Stimulated activated CD4-positive, alpha-beta T cell treated with anti-CD3 and anti-CD28 coated beads, Interleukin-4, amount 100 ng/mL, for 48 hours (primary cell): ENCODE results near the gene PPP2R5C.
"Not testable (repeated sequence)": the region's sequence is repeated elsewhere in the genome, so short reads cannot be mapped to it uniquely, and the experiment has no call there.

Source experiments
- DNase-seq, 2 donors: peaks; one replicate each; pipeline ENCODE4 v3.0.0-alpha.2; 2020; ENCODE audit warnings: low read depth in 2 of 2

Gene PPP2R5C

DNA sequence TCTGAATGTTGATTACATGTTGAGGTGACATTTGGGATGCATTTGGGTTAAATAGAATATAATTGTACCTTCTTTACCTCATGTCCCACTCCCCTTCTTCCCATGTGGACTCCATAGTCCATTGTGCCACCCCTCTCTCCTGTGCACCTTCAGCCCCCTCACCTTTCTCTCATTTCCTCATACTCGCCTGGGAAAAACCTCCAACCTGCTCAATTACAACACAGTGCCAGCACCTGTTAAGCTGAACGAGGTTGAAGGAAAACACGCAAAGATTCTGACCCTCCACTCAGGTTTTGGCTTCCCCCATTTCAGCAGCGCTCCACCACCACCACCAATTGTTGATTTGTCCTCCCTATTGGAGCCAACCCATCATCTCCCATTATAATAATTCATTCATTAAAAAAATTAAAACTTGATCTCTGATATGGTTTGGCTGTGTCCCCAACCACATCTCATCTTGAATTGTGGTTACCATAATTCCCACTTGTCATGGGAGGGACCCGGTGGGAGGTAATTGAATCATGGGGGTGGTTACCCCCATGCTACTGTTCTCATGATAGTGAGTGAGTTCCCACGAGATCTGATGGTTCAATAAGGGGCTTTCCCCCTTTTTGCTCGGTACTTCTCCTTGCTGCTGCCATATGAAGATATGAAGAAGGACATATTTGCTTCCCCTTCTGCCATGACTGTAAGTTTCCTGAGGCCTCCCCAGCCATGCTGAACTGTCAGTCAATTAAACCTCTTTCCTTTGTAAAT is 33.7 kb upstream of the PPP2R5C start:
- DNase-seq: no peak

GRCh38 chr14:101728367-101728742 is 33.2 kb upstream of the PPP2R5C start:
- DNase-seq: no peak

- no peak for DNase-seq
Observed at GRCh38 chr14:101729382-101729781, 32.1 kb upstream of the PPP2R5C start.

DNA sequence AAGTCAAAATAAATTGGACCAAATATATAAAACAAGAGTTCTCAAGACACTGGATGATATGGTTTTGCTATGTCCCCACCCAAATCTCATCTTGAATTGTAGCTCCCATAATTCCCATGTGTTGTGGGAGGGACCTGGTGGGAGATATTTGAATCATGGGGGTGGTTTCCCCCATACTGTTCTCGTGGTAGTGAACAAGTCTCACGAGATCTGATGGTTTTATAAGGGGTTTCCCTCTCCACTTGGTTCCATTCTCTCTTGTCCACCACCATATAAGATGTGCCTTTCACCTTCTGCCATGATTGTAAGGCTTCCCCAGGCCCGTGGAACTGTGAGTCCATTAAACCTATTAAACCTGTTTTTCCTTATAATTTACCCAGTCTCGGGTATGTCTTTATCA is 31.4 kb upstream of the PPP2R5C start:
- DNase-seq: not testable (repeated sequence)

GRCh38 chr14:101730626-101731186 is 30.8 kb upstream of the PPP2R5C start:
- no peak for DNase-seq

- DNase-seq: peak; percentile 74 to 85
Observed at GRCh38 chr14:101731187-101732080, 30.1 kb upstream of the PPP2R5C start.

GRCh38 chr14:101732118-101732517 is 29.4 kb upstream of the PPP2R5C start:
- DNase-seq: no peak

DNA sequence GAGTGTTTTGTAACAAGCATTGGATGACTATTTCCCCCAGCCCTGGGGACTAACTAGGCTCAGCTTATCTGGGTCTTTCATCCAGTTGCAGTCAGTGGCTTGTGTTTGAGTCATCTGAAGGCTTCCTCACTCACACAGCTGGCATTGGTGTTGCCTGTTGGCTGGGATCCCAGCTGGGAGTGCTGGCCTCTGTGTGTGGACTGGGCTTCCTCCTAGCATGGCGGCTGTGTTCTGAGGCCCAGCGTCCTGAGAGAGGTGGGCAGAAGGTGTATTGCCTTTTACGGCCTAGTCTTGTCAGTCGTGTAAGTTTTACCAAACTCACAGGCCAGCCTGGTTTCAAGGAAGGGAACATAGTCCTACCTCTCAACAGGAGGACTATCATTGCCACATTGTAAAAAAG is 28.3 kb upstream of the PPP2R5C start:
- DNase-seq: no peak

- no peak for DNase-seq
Observed at GRCh38 chr14:101734246-101734847, 27.2 kb upstream of the PPP2R5C start.

DNA sequence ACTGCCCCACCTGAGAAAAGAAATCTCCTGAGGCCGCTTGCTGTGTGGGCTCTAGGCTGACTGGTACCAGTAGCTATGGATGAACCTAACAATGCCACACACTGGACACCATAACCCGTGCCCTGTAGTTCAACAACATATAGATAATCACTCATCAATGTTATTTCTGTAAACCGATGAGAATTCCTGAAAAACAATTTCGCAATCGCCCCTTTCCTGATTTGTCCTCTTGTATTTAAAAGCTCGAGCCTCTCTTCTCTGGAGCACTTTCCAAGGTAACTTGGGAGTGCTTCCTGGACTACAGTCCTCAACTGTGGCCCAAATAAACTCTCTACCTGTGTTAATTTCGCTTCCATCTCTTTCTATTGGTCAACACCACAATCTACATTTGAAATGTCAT is 26.1 kb upstream of the PPP2R5C start:
- DNase-seq: no peak

DNA sequence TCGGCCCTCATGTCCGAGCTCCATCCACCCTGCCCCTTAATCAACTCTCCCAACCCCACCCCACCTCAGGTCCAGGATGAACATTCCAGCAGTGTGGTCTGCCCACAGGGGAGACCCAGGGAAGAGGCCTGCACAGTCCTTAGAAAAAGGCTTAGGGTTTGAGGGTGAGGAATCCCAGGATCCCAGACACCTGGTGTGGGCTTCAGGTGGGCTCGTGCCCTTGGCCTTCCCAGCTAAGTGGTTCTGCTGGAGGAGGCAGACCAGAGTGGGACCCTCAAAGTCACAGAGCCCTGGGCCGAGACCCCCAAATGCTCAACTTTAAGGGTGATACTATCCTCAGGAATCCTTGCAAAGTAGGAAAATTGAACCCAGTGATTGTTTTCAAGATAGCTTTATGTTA is 25.4 kb upstream of the PPP2R5C start:
- no peak for DNase-seq

GRCh38 chr14:101736585-101736984 is 24.9 kb upstream of the PPP2R5C start:
- DNase-seq: no peak

GRCh38 chr14:101737414-101738339 is 23.8 kb upstream of the PPP2R5C start:
- peak in 1 of 2 donors; percentile 33 for DNase-seq

GRCh38 chr14:101738703-101739320 is 22.7 kb upstream of the PPP2R5C start:
- DNase-seq: no peak

- DNase-seq: no peak
Observed at GRCh38 chr14:101739446-101740141, 21.9 kb upstream of the PPP2R5C start.

DNA sequence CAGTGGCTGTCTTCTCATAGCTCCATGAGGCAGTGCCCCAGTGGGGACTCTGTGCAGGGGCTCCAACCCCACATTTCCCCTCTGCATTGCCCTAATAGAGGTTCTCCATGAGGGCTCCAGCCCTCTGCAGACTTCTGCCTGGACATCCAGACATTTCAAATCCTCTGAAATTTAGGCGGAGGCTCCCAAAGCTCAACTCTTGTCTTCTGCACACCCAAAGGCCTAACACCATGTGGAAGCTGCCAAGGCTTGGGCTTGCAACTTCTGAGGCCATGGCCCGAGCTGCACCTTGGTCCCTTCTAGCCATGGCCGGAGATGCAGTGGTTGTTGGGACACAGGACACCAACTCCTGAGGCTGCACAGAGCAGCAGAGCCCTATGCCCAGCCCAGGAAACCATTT is 20.5 kb upstream of the PPP2R5C start:
- DNase-seq: no peak

DNA sequence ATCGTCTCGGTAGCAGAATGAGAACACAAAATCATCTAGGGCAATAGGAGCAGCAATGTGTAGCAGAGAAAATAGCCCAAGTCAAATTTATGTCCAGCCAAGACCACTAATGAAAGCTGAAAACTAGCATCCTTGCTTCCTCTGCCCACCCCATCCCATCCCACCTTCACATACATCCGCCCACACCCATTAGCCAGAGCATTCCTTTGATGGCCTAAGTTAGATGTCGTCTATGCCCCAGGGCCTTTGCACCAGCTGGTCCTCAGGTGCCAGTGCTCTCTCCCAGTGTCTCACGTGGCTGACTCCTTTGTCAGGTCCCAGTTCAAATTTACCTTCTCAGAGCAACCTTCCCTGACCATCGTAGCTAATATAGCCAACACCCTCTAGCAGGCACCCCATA is 17.8 kb upstream of the PPP2R5C start:
- DNase-seq: no peak

- not testable (repeated sequence) for DNase-seq
Observed at GRCh38 chr14:101744382-101744781, 17.1 kb upstream of the PPP2R5C start.

GRCh38 chr14:101749756-101750155 is 11.8 kb upstream of the PPP2R5C start:
- DNase-seq: not testable (repeated sequence)

GRCh38 chr14:101754893-101755292 is 6.6 kb upstream of the PPP2R5C start:
- no peak for DNase-seq
